SK-N-SH (cell line): Measurements from ENCODE around the gene LRRC42. TPM values are rescaled to one million over a fixed set of nuclear protein-coding genes. Genes with fewer than 3 reads are reported as not detected.

Experiments
- CTCF ChIA-PET: fragments of 300-600, 350-600 bp; formaldehyde crosslinking; extraction: SDS; loops from one replicate; lab custom pipeline; 2021; lab: Yijun Ruan, JAX
- POLR2A ChIA-PET: fragments of 350-600 bp; sonication (Branson Sonifier 250); formaldehyde crosslinking; extraction: SDS; loops from one replicate; lab custom pipeline; 2020; ENCODE audit warnings: antibody characterized with exemption, inconsistent platforms; lab: Yijun Ruan, JAX
- DNase-seq: peaks from one replicate; pipeline ENCODE4 v3.0.0; 2012
- H2AFZ ChIP-seq: fragments of 200-600 bp; sonication (generic); 2 replicates; pipeline ENCODE4 v1.8.1; 2016; ENCODE audit warnings: antibody characterized with exemption, mild to moderate bottlenecking, low read depth
- H3F3A ChIP-seq: fragments of 200-600 bp; sonication (generic); replicated peaks from 2 replicates; pipeline ENCODE3; 2016; ENCODE audit warnings: antibody characterized with exemption, mild to moderate bottlenecking; ENCODE audit not compliant: insufficient read depth
- H3K27ac ChIP-seq, 2 experiments: fragments of 200-500 bp in 1 of 2; fragments of 200-600 bp in 1 of 2; sonication (Bioruptor generic) in 1 of 2; sonication (generic), shearing (Covaris generic) in 1 of 2; 2 replicates each; pipeline versions ENCODE4 v1.5.1 to v1.6.1; 2014 to 2016; ENCODE audit warnings: low read depth in 2 of 2, inconsistent platforms in 1 of 2, low read length in 1 of 2, mild to moderate bottlenecking in 1 of 2, mixed read lengths in 1 of 2
- H3K27me3 ChIP-seq: fragments of 200-600 bp; sonication (generic), shearing (Covaris generic); 2 replicates; pipeline ENCODE4 v1.6.1; 2016; ENCODE audit warnings: mixed run types; ENCODE audit not compliant: insufficient read depth
- H3K36me3 ChIP-seq, 2 experiments: fragments of 200-500 bp in 1 of 2; fragments of 200-600 bp in 1 of 2; sonication (Bioruptor generic) in 1 of 2; sonication (generic) in 1 of 2; replicated peaks in 1 of 2; 2 replicates each; pipeline versions ENCODE3 to v1.5.1; 2014 to 2016; ENCODE audit warnings: low read length in 1 of 2, mild to moderate bottlenecking in 1 of 2; ENCODE audit not compliant: insufficient read depth in 2 of 2, control insufficient read depth in 1 of 2
- H3K4me1 ChIP-seq, 2 experiments: fragments of 200-500 bp in 1 of 2; fragments of 200-600 bp in 1 of 2; sonication (Bioruptor generic) in 1 of 2; sonication (generic), shearing (Covaris generic) in 1 of 2; 2 replicates each; pipeline versions ENCODE4 v1.5.1 to v1.6.1; 2014 to 2016; ENCODE audit warnings: low read depth in 1 of 2, low read length in 1 of 2, mixed run types in 1 of 2; ENCODE audit not compliant: insufficient read depth in 2 of 2, control insufficient read depth in 1 of 2
- H3K4me2 ChIP-seq: fragments of 200-600 bp; sonication (generic), shearing (Covaris generic); 2 replicates; pipeline ENCODE4 v1.6.1; 2017; ENCODE audit warnings: mixed run types
- H3K4me3 ChIP-seq, 2 experiments: fragments of 200-500 bp in 1 of 2; fragments of 200-600 bp in 1 of 2; sonication (Bioruptor generic) in 1 of 2; sonication (generic), shearing (Covaris generic) in 1 of 2; 2 replicates each; pipeline versions ENCODE4 v1.5.1 to v1.8.1; 2014 to 2016; ENCODE audit warnings: low read depth in 2 of 2, inconsistent platforms in 1 of 2, low read length in 1 of 2, mild to moderate bottlenecking in 1 of 2, mixed read lengths in 1 of 2, moderate library complexity in 1 of 2
- H3K79me2 ChIP-seq: fragments of 200-600 bp; sonication (generic); 2 replicates; pipeline ENCODE4 v1.8.1; 2017; ENCODE audit warnings: mild to moderate bottlenecking; ENCODE audit not compliant: insufficient read depth
- H3K9ac ChIP-seq: fragments of 200-600 bp; sonication (generic); 2 replicates; pipeline ENCODE4 v1.6.1; 2017; ENCODE audit warnings: mixed run types
- H3K9me2 ChIP-seq: fragments of 200-600 bp; sonication (generic); 2 replicates; pipeline ENCODE4 v1.6.1; 2017; ENCODE audit warnings: mixed run types
- H3K9me3 ChIP-seq: fragments of 200-600 bp; sonication (generic); 2 replicates; pipeline ENCODE4 v1.6.1; 2017; ENCODE audit warnings: mixed run types, mild to moderate bottlenecking, moderate library complexity
- H4K20me1 ChIP-seq: fragments of 200-600 bp; sonication (generic); 2 replicates; pipeline ENCODE4 v1.6.1; 2017; ENCODE audit warnings: mild to moderate bottlenecking, mixed run types; ENCODE audit not compliant: insufficient read depth
- CHD2 ChIP-seq: fragments of 150-350 bp; IDR thresholded peaks from 2 replicates; pipeline ENCODE4 v1.6.1; 2018; ENCODE audit warnings: low read length; ENCODE audit not compliant: partially characterized antibody
- CTCF ChIP-seq: fragments of 200-600 bp; sonication (generic); IDR thresholded peaks from 2 replicates; pipeline ENCODE4 v1.6.1; 2017; ENCODE audit warnings: antibody characterized with exemption, mild to moderate bottlenecking, moderate library complexity
- ELF1 ChIP-seq: IDR thresholded peaks from 2 replicates; pipeline ENCODE4 v1.4.0; 2012
- EP300 ChIP-seq, 2 experiments: IDR thresholded peaks; 2 replicates each; pipeline versions ENCODE4 v1.4.0 to v1.6.1; 2012; ENCODE audit warnings: borderline replicate concordance in 1 of 2, low read depth in 1 of 2, low read length in 1 of 2
- FOSL2 ChIP-seq: IDR thresholded peaks from 2 replicates; pipeline ENCODE4 v1.4.0; 2012; ENCODE audit warnings: low read depth, mild to moderate bottlenecking, moderate library complexity, borderline replicate concordance
- FOXM1 ChIP-seq: IDR thresholded peaks from 2 replicates; pipeline ENCODE4 v1.4.0; 2012; ENCODE audit warnings: low read depth, mild to moderate bottlenecking
- GABPA ChIP-seq: IDR thresholded peaks from 2 replicates; pipeline ENCODE4 v1.4.0; 2012; ENCODE audit warnings: low read depth, mild to moderate bottlenecking
- IRF3 ChIP-seq: fragments of 150-350 bp; IDR thresholded peaks from 2 replicates; pipeline ENCODE4 v1.6.1; 2016; ENCODE audit warnings: mild to moderate bottlenecking, low read depth, low read length
- JUND ChIP-seq: IDR thresholded peaks from 2 replicates; pipeline ENCODE4 v1.4.0; 2012
- MAX ChIP-seq: IDR thresholded peaks from 2 replicates; pipeline ENCODE4 v1.4.0; 2012; ENCODE audit warnings: low read depth
- NRF1 ChIP-seq: IDR thresholded peaks from 2 replicates; pipeline ENCODE4 v1.6.1; 2012; ENCODE audit warnings: low read depth, mild to moderate bottlenecking, low read length
- RAD21 ChIP-seq: IDR thresholded peaks from 2 replicates; pipeline ENCODE4 v1.6.1; 2012; ENCODE audit warnings: mild to moderate bottlenecking, low read length
- RCOR1 ChIP-seq: fragments of 150-350 bp; IDR thresholded peaks from 2 replicates; pipeline ENCODE4 v1.6.1; 2017; ENCODE audit warnings: antibody characterized with exemption, low read length
- REST ChIP-seq: IDR thresholded peaks from 2 replicates; pipeline ENCODE4 v1.6.1; 2012; ENCODE audit warnings: mild to moderate bottlenecking, low read depth, low read length, moderate library complexity
- RXRA ChIP-seq: IDR thresholded peaks from 2 replicates; pipeline ENCODE4 v1.4.0; 2012; ENCODE audit warnings: low read depth, mild to moderate bottlenecking, borderline replicate concordance
- SIN3A ChIP-seq: IDR thresholded peaks from 2 replicates; pipeline ENCODE4 v1.6.1; 2012; ENCODE audit warnings: low read depth, mild to moderate bottlenecking, low read length, moderate library complexity, borderline replicate concordance
- TAF1 ChIP-seq: IDR thresholded peaks from 2 replicates; pipeline ENCODE4 v1.6.1; 2012; ENCODE audit warnings: low read depth, mild to moderate bottlenecking, low read length, moderate library complexity, borderline replicate concordance
- USF2 ChIP-seq: fragments of 150-350 bp; IDR thresholded peaks from 2 replicates; pipeline ENCODE4 v1.6.1; 2017; ENCODE audit warnings: antibody characterized with exemption, low read length, low read depth, borderline replicate concordance
- YY1 ChIP-seq: IDR thresholded peaks from 2 replicates; pipeline ENCODE4 v1.4.0; 2012; ENCODE audit warnings: low read depth, mild to moderate bottlenecking
- WGBS: methylation state at CpG from one replicate; pipeline ENCODE4 v1.1.6; 2017; ENCODE audit warnings: low lambda C conversion rate; 5-methylcytosine and 5-hydroxymethylcytosine counted together
- polyA plus RNA-seq, 3 experiments: library from polyadenylated mRNA; depleted of rRNA; stranded (reverse); fragments of >200 nt; gene quantifications; 2 replicates each; pipeline ENCODE4 v1.2.3, GENCODE V29; 2012

The LRRC42 gene
- polyA plus RNA-seq, 1 of the 3 experiments (the other 2 are of a cell fraction), result 35.0 TPM

GRCh38 chr1:53984726-53985125 lies 38.6 kb downstream of the LRRC42 start (continued):
- TF ChIP-seq FOSL2 (no peak), FOXM1 (no peak)

GRCh38 chr1:53986458-53986857 lies 40.3 kb downstream of the LRRC42 start:
- no peaks in the 10 kb centered on the region for H3K27me3 ChIP-seq
- H3K79me2 ChIP-seq, result no peaks in the 10 kb centered on the region
- no peaks in the 10 kb centered on the region for H3K9me3 ChIP-seq
- 95% methylated on average over 3 of the region's 3 CpGs for WGBS
- no peak overlapping the region for H3K4me3 ChIP-seq
- H3K4me1 ChIP-seq, result no peaks in the 10 kb centered on the region
- ChIA-PET POLR2A (no interaction called here), CTCF (no interaction called here)
- no peak for TF ChIP-seq NRF1
- TF ChIP-seq YY1, result no peak
- TF ChIP-seq CTCF, result no peak
- no peak for TF ChIP-seq GABPA
- no peak for TF ChIP-seq TAF1
- no peak for TF ChIP-seq JUND
- no peak for TF ChIP-seq USF2
- no peak for TF ChIP-seq ELF1
- no peak for TF ChIP-seq FOXM1
- no peak for TF ChIP-seq RAD21
- no peak for TF ChIP-seq MAX
- TF ChIP-seq CHD2, result no peak
- TF ChIP-seq SIN3A, result no peak
- no peak for TF ChIP-seq FOSL2
- no peak for TF ChIP-seq IRF3
- no peak for TF ChIP-seq REST
- TF ChIP-seq RCOR1, result no peak
- no peak for TF ChIP-seq RXRA
- no peak for TF ChIP-seq EP300 (IDR thresholded peaks at IDR 0.05; ENCODE audit: borderline replicate concordance in 1 of 2, low read depth in 1 of 2, low read length in 1 of 2)
- H3K4me2 ChIP-seq, result no peak overlapping the region
- H3K27ac ChIP-seq, result no peak overlapping the region
- no peaks in the 10 kb centered on the region for H3K36me3 ChIP-seq
- H2AFZ ChIP-seq, result no peak overlapping the region
- no peak overlapping the region for H3K9ac ChIP-seq
- no peaks in the 10 kb centered on the region for H4K20me1 ChIP-seq
- H3F3A ChIP-seq, result no peaks in the 10 kb centered on the region
- DNase-seq, result no peak
- H3K9me2 ChIP-seq, result no peaks in the 10 kb centered on the region
